Loucy (cell line): Measurements from ENCODE around the gene CTNND2.

Experiments used
- EZH2phosphoT487 ChIP-seq: fragments of 200-600 bp; IDR thresholded peaks from 2 replicates; pipeline ENCODE4 v1.6.1; 2018; ENCODE audit warnings: antibody characterized with exemption, mild to moderate bottlenecking, moderate library complexity, borderline replicate concordance
- TF ChIP-seq, protein P1 (sequence below): fragments of 200-600 bp; sonication (generic); conservative IDR thresholded peaks from 2 replicates; pipeline ENCODE4 v1.5.1; 2014; ENCODE audit warnings: mild to moderate bottlenecking, antibody characterized with exemption, low read length

DNA sequence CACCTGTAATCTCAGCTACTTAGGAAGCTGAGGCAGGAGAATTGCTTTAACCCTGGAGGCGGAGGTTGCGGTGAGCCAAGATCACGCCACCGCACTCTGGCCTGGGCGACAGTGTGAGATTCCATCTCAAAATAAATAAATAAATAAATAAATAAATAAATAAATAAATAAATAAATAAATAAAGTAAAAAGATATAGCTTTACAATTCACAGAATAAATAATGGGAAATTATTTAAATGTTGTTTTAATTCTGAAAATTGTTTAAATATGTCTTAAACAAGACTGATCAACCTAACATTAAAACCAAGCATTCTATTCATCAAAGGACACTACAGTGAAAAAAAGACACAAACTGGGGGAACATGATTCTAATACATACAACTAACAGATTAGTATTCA, 357.1 kb downstream of the CTNND2 start:
- TF ChIP-seq, protein P1, sequence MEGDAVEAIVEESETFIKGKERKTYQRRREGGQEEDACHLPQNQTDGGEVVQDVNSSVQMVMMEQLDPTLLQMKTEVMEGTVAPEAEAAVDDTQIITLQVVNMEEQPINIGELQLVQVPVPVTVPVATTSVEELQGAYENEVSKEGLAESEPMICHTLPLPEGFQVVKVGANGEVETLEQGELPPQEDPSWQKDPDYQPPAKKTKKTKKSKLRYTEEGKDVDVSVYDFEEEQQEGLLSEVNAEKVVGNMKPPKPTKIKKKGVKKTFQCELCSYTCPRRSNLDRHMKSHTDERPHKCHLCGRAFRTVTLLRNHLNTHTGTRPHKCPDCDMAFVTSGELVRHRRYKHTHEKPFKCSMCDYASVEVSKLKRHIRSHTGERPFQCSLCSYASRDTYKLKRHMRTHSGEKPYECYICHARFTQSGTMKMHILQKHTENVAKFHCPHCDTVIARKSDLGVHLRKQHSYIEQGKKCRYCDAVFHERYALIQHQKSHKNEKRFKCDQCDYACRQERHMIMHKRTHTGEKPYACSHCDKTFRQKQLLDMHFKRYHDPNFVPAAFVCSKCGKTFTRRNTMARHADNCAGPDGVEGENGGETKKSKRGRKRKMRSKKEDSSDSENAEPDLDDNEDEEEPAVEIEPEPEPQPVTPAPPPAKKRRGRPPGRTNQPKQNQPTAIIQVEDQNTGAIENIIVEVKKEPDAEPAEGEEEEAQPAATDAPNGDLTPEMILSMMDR, result no peak
- no peak for TF ChIP-seq EZH2phosphoT487
